SHP77 treated with DMSO at 0.1 percent for 48 hours (cell line): ENCODE results near the gene ZCCHC7.
"Not testable (repeated sequence)": the region's sequence is repeated elsewhere in the genome, so short reads cannot be mapped to it uniquely, and the experiment has no call there.

Source experiments
- DNase-seq: peaks from one replicate; lab custom pipeline; 2025; lab: John Stamatoyannopoulos, UW

The ZCCHC7 gene

GRCh38 chr9:37178742-37179141 lies 58.4 kb downstream of the ZCCHC7 start:
- DNase-seq = no peak

DNA sequence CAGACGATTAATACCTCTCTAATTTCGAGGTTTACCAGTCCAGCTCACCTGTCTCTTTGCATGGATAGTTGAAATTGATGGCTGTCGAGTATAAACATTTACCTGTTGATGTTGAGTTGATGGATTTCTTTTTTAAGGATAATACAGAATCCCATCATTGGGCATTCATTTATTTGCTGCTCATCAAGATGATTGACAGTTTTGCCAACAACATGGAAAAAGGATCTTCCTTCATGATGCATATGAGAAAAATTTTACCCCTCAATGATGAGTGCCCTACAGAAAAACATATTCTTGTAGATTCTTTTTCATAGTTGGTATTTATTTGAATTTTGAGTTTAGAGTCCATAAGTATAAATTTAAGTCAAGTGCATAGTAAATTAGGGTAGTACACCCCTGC lies 59.2 kb downstream of the ZCCHC7 start:
- DNase-seq = no peak

DNA sequence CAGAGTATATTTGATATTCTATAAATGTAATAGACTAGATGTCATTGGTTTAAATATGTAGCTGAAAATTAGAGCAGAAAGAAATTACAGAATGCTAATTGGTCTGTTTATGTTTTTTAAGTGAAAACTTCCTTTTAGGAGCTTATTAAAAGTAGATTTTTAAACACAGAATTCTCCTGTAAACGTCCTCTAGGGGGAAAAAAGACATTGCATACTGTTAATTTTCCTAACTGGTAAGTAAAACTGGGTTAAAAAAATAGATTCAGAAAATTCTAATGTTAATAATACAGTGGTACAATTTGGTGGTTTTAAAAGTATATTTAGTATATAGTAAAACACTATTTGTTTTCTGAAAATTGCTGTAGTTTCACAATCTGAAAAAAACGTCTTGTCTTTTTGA lies 59.8 kb downstream of the ZCCHC7 start:
- no peak for DNase-seq

GRCh38 chr9:37182718-37183117 lies 62.3 kb downstream of the ZCCHC7 start:
- DNase-seq = no peak

GRCh38 chr9:37184905-37185867 lies 64.8 kb downstream of the ZCCHC7 start:
- no peak for DNase-seq

- DNase-seq = no peak
Observed at GRCh38 chr9:37187292-37187691, 66.9 kb downstream of the ZCCHC7 start.

GRCh38 chr9:37187713-37188439 lies 67.5 kb downstream of the ZCCHC7 start:
- DNase-seq = no peak

DNA sequence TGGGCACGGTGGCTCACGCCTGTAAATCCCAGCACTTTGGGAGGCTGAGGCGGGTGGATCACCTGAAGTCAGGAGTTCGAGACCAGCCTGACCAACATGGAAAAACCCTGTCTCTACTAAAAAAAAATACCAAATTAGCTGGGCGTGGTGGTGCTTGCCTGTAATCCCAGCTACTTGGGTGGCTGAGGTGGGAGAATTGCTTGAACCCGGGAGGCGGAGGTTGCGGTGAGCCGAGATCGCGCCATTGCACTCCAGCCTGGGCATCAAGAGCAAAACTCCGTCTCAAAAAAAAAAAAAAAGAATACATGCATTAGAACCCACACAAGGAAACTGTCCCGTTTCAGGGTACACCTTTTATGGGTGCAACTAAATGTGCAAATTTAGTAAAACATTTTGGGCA lies 70.4 kb downstream of the ZCCHC7 start:
- not testable (repeated sequence) for DNase-seq

- no peak for DNase-seq
Observed at GRCh38 chr9:37191403-37192089, 71.2 kb downstream of the ZCCHC7 start.

DNA sequence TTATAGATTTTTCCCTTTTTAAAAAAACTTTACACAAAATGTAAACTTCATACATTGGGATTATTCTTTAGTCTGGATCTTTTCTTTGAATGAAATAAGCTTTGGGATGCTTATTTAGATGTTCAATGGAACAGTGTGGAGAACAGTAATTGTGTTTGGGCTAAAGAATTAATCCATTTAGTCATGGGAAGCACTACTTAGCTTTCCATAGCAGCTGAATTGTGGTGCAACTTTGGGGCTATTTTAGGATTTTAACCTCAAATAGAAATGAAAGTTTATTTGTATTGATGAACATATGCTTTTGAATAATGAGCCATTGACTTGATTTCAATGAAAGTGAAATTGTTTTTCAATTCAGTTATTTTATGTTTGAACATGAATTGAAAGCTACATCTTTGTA lies 72.4 kb downstream of the ZCCHC7 start:
- no peak for DNase-seq

- no peak for DNase-seq
Observed at GRCh38 chr9:37197158-37198038, 77.0 kb downstream of the ZCCHC7 start.

GRCh38 chr9:37198039-37198729 lies 77.8 kb downstream of the ZCCHC7 start:
- DNase-seq = no peak

GRCh38 chr9:37198831-37199230 lies 78.5 kb downstream of the ZCCHC7 start:
- DNase-seq = no peak

DNA sequence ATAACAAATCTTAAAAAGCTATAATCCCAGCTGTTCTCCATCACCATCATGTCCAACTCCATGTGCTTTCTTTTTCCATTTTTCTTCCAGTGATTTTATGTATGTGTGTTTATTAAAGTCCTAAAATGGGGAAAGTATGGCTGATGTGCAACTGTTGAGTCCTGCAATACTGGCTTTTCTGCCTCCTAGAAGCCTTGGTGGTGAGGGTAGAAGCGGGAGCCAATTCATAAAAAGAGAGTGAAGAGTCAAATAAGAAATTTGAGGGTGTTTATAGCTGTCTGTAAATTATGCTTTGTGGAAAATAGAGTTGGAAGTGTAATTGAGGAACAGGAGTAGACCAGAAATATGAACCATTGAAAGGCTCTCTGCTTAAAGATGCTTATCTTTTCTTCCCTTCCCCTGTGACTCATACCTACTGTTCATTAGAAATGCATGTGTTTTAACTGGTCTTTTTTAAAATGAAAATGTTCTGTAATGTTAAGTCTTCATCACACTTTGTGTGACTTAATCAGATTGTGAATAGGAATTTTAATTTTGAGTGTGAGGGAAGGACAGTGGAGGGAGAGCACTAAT lies 80.1 kb downstream of the ZCCHC7 start:
- DNase-seq = no peak

- DNase-seq = no peak
Observed at GRCh38 chr9:37201581-37201980, 81.2 kb downstream of the ZCCHC7 start.

DNA sequence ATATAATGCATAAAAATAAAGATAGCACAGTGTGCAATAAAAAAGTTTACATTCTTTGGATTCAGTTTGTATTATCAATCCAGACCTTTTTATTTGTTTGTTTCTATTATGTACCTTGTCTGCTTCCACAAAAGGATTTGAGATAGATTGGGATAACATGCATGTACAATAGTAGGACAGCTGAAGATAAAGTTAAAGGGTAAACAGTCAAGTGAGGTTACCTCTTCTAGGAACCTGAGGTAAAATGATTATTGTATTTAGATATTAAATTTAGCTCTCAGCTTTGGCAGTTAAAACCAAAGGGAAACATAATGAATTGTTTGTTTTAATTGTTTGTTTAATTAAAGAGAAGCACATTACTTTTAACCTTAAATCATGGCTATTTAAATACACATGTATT lies 81.7 kb downstream of the ZCCHC7 start:
- DNase-seq = no peak

- not testable (repeated sequence) for DNase-seq
Observed at GRCh38 chr9:37203456-37203855, 83.1 kb downstream of the ZCCHC7 start.

DNA sequence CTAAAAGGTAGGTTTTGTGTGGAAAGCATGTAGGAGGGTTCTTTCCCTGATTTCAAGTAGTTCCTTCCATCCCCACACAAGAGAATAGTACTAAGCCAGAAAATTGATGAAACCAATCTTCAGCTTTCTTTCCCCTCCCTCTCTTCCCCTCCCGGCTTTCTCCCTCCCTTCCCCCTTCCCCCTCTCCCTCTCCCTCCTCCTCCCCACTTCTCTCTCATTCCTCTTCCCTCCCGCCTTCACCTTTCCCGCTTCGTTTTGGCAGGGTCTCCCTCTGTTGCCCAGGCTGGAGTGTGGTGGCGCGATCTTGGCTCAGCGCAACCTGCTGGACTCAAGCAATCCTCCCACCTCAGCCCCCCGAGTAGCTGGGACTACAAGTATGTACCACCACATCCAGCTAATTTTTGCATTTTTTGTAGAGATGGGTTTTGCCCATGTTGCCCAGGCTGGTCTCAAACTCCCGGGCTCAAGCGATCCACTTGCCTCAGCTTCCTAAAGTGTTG lies 85.8 kb downstream of the ZCCHC7 start:
- no peak for DNase-seq

DNA sequence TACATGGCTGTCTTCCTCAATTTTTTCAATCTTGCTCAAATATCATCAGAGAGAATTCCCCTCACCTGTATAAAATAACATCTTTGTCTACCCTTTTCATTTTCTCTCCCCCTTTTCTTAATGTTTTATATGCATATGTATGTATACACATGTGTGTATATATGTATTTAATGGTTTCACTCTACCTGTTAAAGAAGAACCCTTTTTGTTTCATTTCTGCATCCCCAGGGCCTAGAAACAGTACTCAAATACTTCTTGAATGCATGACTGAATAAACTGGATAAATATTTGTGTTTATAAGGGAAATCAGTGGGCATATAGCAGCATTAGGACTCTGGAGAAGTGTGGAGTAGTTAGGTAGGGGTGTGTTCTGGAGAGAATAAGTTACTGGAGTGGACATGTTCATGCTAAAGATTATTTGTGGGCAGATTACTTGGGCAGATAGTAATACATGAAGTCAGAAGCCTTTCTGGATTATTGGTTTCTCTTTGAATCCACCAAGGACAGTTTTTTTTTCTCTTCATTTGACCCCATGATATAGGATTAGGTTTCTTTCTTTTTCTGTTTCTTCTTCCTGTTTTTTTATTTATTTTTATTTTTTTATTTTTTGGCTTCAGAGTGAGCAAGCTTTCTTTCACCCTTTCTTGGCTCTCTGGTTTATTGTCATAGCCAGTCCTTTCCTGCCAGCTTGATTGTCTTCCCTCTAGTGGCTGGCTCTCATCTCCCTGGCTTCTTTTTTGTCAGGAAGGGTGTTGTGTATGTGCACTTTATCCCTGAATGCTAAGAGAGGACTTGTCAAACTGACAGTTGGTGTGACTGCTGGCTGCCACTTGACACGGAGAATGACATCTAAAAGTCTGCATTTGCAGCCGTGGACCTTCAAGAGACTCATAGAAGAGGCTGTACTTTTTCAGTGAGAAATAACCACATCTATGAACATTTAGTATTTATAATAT lies 89.3 kb downstream of the ZCCHC7 start:
- no peak for DNase-seq
